Endothelial cell (in vitro differentiated cells): Measurements from ENCODE around the gene ALG8. TPM values are rescaled to one million over a fixed set of nuclear protein-coding genes. Genes with fewer than 3 reads are reported as not detected.
"Not testable (repeated sequence)": the region's sequence is repeated elsewhere in the genome, so short reads cannot be mapped to it uniquely, and the experiment has no call there.

Source experiments
- DNase-seq: peaks from one replicate; pipeline ENCODE4 v3.0.0; 2021; ENCODE audit warnings: low spot score
- H3K27ac Mint-ChIP-seq: one replicate; pipeline ENCODE4 v1.8.0; 2021; ENCODE audit warnings: mixed read lengths, inconsistent platforms; ENCODE audit not compliant: unreplicated experiment
- H3K27me3 Mint-ChIP-seq: one replicate; pipeline ENCODE4 v1.8.0; 2021; ENCODE audit warnings: mild to moderate bottlenecking, moderate library complexity, mixed read lengths, inconsistent platforms; ENCODE audit not compliant: unreplicated experiment
- H3K36me3 Mint-ChIP-seq: one replicate; pipeline ENCODE4 v1.8.0; 2021; ENCODE audit warnings: mild to moderate bottlenecking, low read depth, mixed read lengths, inconsistent platforms; ENCODE audit not compliant: unreplicated experiment
- H3K4me1 Mint-ChIP-seq: one replicate; pipeline ENCODE4 v1.8.0; 2021; ENCODE audit warnings: mild to moderate bottlenecking, mixed read lengths, inconsistent platforms; ENCODE audit not compliant: unreplicated experiment
- H3K4me3 Mint-ChIP-seq: one replicate; pipeline ENCODE4 v1.8.0; 2021; ENCODE audit warnings: mild to moderate bottlenecking, mixed read lengths, inconsistent platforms; ENCODE audit not compliant: unreplicated experiment
- H3K9me3 Mint-ChIP-seq: one replicate; pipeline ENCODE4 v1.8.0; 2021; ENCODE audit warnings: mixed read lengths, inconsistent platforms; ENCODE audit not compliant: unreplicated experiment
- total RNA-seq: library from RNA; stranded (reverse); fragmentation: NEBNext Ultra II Directional; extraction: Animal tissue kit (Norgen Biotek cat#: 25700); gene quantifications from one replicate; pipeline ENCODE4 v1.2.1, GENCODE V29; 2021; ENCODE audit not compliant: unreplicated experiment
- TF ChIP-seq, protein P1 (sequence below): fragments of 200-600 bp; sonication (generic); IDR thresholded peaks from one replicate; pipeline ENCODE4 v1.5.0; 2021; ENCODE audit warnings: antibody characterized with exemption; ENCODE audit not compliant: unreplicated experiment

The ALG8 gene
- total RNA-seq, 1 donor from 2014 or later: 31.4 TPM

DNA sequence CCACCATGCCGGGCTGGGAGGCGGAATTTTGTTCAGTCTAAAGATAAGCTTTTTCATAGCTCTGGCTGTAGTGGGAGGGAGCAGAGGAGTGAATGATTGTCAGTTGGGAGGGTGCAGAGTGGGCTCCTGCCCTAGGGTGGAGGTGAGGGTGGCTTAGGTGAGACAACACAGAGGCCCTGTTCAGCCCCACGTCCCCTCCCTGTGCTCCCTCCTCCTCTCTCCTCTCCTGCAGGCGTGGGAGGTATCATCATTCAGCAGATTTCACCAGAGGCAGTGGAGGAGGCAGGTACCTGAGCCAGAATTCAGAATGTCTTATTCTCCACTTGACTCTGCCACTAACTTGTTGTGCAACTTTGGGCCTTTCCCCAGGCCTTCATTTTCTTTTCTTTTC is 77.5 kb downstream of the ALG8 start:
- no peaks in the 10 kb centered on the region for H3K9me3 Mint-ChIP-seq
- no peak overlapping the region for H3K27ac Mint-ChIP-seq
- no peaks in the 10 kb centered on the region for H3K4me1 Mint-ChIP-seq
- TF ChIP-seq, protein P1, sequence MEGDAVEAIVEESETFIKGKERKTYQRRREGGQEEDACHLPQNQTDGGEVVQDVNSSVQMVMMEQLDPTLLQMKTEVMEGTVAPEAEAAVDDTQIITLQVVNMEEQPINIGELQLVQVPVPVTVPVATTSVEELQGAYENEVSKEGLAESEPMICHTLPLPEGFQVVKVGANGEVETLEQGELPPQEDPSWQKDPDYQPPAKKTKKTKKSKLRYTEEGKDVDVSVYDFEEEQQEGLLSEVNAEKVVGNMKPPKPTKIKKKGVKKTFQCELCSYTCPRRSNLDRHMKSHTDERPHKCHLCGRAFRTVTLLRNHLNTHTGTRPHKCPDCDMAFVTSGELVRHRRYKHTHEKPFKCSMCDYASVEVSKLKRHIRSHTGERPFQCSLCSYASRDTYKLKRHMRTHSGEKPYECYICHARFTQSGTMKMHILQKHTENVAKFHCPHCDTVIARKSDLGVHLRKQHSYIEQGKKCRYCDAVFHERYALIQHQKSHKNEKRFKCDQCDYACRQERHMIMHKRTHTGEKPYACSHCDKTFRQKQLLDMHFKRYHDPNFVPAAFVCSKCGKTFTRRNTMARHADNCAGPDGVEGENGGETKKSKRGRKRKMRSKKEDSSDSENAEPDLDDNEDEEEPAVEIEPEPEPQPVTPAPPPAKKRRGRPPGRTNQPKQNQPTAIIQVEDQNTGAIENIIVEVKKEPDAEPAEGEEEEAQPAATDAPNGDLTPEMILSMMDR: no peak
- peaks cover 6% of the 10 kb centered on the region for H3K36me3 Mint-ChIP-seq
- H3K27me3 Mint-ChIP-seq: peaks cover 2% of the 10 kb centered on the region
- no peak overlapping the region for H3K4me3 Mint-ChIP-seq
- DNase-seq: no peak

DNA sequence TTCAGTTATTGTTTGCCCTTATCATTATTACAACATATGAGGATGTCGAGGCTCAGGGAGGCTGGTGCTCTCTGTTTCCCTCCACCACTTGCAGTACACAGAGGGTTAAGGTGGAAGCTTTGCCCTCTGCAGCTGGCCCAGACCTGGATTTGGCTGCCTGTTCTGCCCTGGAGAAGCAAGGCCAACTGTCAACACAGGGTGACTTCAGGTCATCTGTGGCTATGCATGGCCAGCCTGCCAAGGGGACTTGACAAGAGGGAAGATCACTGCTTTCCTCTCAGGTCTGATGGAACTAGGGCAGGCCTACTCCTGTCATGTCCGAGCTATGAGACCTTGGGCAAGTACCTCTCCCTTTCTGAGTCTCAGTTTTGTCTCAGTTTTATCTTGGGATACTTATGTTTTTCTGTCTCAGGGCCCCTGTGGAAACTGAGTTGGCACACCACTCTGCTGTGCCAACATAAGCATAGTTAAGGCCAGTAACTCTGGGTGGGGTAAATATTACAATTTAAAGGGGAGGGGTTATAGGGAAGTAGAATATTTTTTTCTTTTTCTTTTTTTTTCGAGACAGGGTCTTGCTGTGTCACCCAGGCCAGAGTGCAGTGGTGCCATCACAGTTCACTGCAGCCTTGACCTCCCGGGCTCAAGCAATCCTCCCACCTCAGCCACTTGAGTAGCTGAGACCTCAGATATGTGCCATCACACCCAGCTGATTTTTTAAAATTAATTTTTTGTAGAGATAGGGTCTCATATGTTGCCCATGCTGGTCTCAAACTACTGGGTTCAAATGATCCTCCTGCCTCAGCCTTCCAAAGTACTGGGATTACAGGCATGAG is 78.1 kb downstream of the ALG8 start:
- Mint-ChIP-seq H3K36me3 (peaks cover 6% of the 10 kb centered on the region), H3K9me3 (no peaks in the 10 kb centered on the region), H3K27me3 (peaks cover 2% of the 10 kb centered on the region), H3K27ac (no peak overlapping the region), H3K4me3 (no peak overlapping the region), H3K4me1 (no peaks in the 10 kb centered on the region)
- DNase-seq: no peak
- TF ChIP-seq, protein P1: no peak

DNA sequence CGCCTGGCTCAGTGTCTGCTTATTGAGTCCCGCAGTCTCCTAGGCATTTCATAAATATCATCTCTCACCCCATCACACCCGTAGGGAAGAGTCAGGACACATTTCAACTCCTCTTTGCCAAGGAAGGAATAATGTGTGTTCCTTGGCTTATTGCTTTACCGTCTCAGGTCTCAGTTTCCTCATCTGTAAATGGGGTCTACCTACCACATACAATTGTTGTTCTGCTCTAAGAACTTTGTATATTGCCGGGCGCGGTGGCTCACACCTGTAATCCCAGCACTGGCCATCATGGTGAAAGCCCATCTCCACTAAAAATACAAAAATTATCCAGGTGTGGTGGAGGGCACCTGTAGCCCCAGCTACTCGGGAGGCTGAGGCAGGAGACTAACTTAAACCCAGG is 78.9 kb downstream of the ALG8 start:
- TF ChIP-seq, protein P1: no peak
- Mint-ChIP-seq H3K27me3 (peaks cover 2% of the 10 kb centered on the region), H3K36me3 (peaks cover 6% of the 10 kb centered on the region), H3K9me3 (no peaks in the 10 kb centered on the region), H3K4me1 (no peaks in the 10 kb centered on the region), H3K4me3 (no peak overlapping the region), H3K27ac (no peak overlapping the region)
- no peak for DNase-seq

DNA sequence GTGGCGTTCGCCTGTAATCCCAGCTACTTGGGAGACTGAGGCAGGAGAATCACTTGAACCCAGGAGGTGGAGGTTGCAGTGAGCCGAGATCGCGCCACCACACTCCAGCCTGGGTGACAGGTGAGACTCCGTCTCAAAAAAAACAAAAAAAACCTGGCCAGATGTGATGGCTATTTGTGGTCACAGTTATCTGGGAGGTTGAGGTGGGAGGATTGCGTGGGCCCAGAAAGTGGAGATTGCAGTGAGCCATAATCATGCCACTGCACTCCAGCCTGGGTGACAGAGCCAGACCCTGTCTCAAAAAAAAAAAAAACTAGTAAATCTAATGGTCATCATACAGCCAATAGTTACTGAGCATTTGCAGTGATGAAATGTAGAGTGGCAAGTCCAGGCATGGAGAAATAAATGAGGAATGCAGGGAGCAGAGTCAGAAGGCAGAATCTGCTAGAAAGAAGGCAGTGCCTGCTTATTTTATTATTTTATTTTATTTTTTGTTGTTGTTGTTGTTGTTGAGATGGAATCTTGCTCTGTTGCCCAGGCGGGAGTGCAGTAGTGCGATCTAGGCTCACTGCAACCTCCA is 79.6 kb downstream of the ALG8 start:
- H3K4me1 Mint-ChIP-seq, H3K27me3 Mint-ChIP-seq, DNase-seq, H3K9me3 Mint-ChIP-seq, H3K27ac Mint-ChIP-seq, H3K36me3 Mint-ChIP-seq, H3K4me3 Mint-ChIP-seq: not testable (repeated sequence)

DNA sequence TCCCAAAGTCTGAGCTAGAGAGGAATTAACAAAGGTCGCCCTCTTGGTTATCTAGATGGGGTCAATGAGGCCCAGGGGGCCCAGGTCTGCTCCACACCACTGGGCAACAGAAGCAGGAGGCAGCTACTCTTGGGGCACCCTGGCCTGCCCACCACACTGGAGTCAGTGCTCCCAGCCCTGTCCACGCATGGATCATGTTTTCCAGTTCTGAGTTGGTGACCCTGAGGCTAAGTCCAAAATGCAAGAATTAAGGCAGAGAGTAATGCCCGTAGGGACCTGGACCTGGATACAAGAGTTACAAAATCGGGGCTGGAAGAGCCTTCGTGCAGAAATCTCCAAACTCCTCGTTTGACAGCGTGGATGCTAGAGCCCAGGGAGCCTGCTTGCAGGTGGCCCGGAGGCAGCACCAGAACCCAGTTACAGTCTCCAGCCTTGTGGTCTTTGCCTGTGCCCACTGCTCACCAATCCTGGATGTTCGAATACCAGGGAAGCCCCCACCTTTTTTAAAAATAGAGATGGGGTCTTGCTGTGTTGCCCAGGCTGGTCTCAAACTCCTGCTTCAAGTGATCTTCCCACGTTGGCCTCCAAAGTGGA is 81.9 kb downstream of the ALG8 start:
- no peaks in the 10 kb centered on the region for H3K36me3 Mint-ChIP-seq
- H3K27me3 Mint-ChIP-seq: no peaks in the 10 kb centered on the region
- TF ChIP-seq, protein P1: no peak
- H3K9me3 Mint-ChIP-seq: no peaks in the 10 kb centered on the region
- H3K4me3 Mint-ChIP-seq: no peak overlapping the region
- H3K27ac Mint-ChIP-seq: no peak overlapping the region
- H3K4me1 Mint-ChIP-seq: no peaks in the 10 kb centered on the region
- no peak for DNase-seq
